GM12891 (cell line): ENCODE data around the gene BRSK2.

Source experiments
- PAX5 ChIP-seq: IDR thresholded peaks from 2 replicates; pipeline ENCODE4 v1.6.1; 2011; ENCODE audit warnings: low read length, moderate library complexity, mild to moderate bottlenecking; ENCODE audit not compliant: insufficient read depth, severe bottlenecking
- POLR2A ChIP-seq: IDR thresholded peaks from 2 replicates; pipeline ENCODE4 v1.6.1; 2011; ENCODE audit warnings: low read depth, low read length, control low read depth
- POLR2AphosphoS5 ChIP-seq: IDR thresholded peaks from 2 replicates; pipeline ENCODE4 v1.6.1; 2011; ENCODE audit warnings: low read depth, low read length, control low read depth
- SPI1 ChIP-seq: IDR thresholded peaks from 2 replicates; pipeline ENCODE4 v1.6.1; 2011; ENCODE audit warnings: low read depth, low read length, control low read depth
- TAF1 ChIP-seq: IDR thresholded peaks from 2 replicates; pipeline ENCODE4 v1.6.1; 2011; ENCODE audit warnings: low read depth, low read length, control low read depth

GRCh38 chr11:1400317-1401170 lies 10.8 kb downstream of the BRSK2 start:
- TF ChIP-seq POLR2AphosphoS5 (no peak), POLR2A (no peak), TAF1 (no peak), PAX5 (no peak), SPI1 (no peak)
